PFSK-1 (cell line): Measurements from ENCODE around the gene SUPT16H.

Experiments
- FOXP2 ChIP-seq: optimal IDR thresholded peaks from 2 replicates; pipeline ENCODE3; 2011; ENCODE audit warnings: borderline replicate concordance, control low read depth, inconsistent platforms; ENCODE audit not compliant: insufficient read depth; ENCODE audit errors: extremely low read length, extremely low read depth
- POLR2AphosphoS5 ChIP-seq: IDR thresholded peaks from 2 replicates; pipeline ENCODE4 v1.6.1; 2012; ENCODE audit warnings: low read depth, mild to moderate bottlenecking, control low read depth, low read length, moderate library complexity
- SIN3A ChIP-seq: IDR thresholded peaks from 2 replicates; pipeline ENCODE4 v1.6.1; 2012; ENCODE audit warnings: mild to moderate bottlenecking, low read length, moderate library complexity, borderline replicate concordance; ENCODE audit not compliant: insufficient read depth
- TAF1 ChIP-seq: IDR thresholded peaks from 2 replicates; pipeline ENCODE4 v1.6.1; 2012; ENCODE audit warnings: low read length, control low read depth, borderline replicate concordance; ENCODE audit not compliant: insufficient read depth
- TF ChIP-seq, protein P1 (sequence below), 2 experiments: IDR thresholded peaks; 2 replicates each; pipeline versions ENCODE4 v1.6.1 to v1.8.0; 2011 to 2012; ENCODE audit warnings: low read depth in 2 of 2, low read length in 2 of 2, control low read depth in 1 of 2, inconsistent platforms in 1 of 2, mild to moderate bottlenecking in 1 of 2, moderate library complexity in 1 of 2; ENCODE audit not compliant: insufficient read depth in 1 of 2

SUPT16H gene

DNA sequence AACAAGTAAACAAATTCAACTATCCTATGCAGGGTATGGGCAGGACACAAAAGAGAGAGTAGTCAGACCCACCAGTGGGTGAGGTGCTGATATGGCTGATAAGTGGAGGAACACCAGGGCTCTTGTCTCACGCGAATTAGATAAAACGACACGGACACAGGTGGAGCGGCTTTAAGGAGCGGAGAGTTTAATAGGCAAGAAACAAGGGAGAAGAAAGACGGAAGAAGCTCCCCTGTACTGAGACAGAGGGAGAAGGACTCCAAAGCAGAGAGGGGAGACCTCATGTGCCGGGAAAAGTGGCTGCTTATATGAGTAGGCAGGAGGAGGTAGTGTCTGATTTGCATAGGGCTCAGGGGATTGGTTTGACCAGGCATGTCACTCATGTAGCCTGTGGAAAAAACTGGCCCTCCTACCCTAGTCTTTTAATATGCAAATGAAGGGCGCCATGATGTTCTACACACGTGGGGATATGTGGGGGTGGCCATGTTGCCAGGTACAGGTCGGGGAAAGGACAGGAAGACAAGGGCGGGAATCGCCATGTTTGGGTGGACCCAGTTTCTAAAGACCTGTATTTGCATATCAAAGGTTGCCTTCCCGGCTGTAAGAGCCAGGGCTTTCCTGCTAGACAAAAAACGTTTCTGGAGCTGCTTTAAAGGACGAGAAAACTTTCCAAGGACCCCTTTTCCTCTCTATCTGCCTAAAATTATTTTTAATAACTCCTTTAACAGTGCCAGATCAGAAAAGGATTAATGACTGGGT is 75.2 kb downstream of the SUPT16H start:
- no peak for TF ChIP-seq POLR2AphosphoS5
- no peak for TF ChIP-seq FOXP2
- TF ChIP-seq, protein P1, sequence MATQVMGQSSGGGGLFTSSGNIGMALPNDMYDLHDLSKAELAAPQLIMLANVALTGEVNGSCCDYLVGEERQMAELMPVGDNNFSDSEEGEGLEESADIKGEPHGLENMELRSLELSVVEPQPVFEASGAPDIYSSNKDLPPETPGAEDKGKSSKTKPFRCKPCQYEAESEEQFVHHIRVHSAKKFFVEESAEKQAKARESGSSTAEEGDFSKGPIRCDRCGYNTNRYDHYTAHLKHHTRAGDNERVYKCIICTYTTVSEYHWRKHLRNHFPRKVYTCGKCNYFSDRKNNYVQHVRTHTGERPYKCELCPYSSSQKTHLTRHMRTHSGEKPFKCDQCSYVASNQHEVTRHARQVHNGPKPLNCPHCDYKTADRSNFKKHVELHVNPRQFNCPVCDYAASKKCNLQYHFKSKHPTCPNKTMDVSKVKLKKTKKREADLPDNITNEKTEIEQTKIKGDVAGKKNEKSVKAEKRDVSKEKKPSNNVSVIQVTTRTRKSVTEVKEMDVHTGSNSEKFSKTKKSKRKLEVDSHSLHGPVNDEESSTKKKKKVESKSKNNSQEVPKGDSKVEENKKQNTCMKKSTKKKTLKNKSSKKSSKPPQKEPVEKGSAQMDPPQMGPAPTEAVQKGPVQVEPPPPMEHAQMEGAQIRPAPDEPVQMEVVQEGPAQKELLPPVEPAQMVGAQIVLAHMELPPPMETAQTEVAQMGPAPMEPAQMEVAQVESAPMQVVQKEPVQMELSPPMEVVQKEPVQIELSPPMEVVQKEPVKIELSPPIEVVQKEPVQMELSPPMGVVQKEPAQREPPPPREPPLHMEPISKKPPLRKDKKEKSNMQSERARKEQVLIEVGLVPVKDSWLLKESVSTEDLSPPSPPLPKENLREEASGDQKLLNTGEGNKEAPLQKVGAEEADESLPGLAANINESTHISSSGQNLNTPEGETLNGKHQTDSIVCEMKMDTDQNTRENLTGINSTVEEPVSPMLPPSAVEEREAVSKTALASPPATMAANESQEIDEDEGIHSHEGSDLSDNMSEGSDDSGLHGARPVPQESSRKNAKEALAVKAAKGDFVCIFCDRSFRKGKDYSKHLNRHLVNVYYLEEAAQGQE (IDR thresholded peaks at IDR 0.05; ENCODE audit: insufficient read depth in 1 of 2, low read depth in 2 of 2, low read length in 2 of 2) = no peak
- TF ChIP-seq SIN3A = no peak
- TF ChIP-seq TAF1 = no peak

DNA sequence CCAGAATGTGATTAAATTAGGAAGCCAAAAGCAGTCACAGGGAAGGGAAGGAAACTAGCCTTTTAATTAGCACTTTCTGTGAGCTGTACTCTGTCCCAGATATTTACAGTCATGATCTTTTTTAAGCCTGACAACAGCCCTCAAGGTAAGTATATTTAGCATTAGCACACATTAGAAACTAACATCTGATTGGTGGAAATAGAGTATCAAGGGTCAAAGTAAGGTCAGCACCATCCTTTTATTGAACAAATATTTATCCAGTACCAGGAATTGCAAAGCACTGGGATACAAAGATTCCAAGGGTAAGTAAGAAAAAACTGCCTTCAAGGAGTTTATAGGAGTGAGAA is 75.7 kb downstream of the SUPT16H start:
- TF ChIP-seq SIN3A (no peak), TAF1 (no peak), FOXP2 (no peak), POLR2AphosphoS5 (no peak)
- TF ChIP-seq, protein P1 (IDR thresholded peaks at IDR 0.05; ENCODE audit: insufficient read depth in 1 of 2, low read depth in 2 of 2, low read length in 2 of 2) = no peak

DNA sequence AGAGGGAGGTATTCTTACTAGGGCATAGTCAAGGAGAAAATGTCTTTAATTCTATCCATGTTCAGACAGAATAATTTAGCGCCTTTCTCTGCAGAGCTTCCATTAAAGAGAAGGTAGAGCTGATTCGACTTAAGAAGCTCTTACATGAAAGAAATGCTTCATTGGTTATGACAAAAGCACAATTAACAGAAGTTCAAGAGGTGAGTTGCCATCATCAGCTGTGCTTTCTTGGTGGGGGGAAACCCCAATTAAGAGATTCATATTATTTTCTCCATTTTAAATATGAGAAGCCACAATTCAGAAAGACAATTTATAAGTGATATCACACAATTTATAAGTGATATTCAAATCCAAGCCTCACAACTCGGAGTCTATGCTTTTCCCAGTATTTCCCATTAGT is 76.2 kb downstream of the SUPT16H start:
- TF ChIP-seq TAF1 (no peak), FOXP2 (no peak), POLR2AphosphoS5 (no peak), SIN3A (no peak)
- TF ChIP-seq, protein P1 (IDR thresholded peaks at IDR 0.05; ENCODE audit: insufficient read depth in 1 of 2, low read depth in 2 of 2, low read length in 2 of 2) = no peak

DNA sequence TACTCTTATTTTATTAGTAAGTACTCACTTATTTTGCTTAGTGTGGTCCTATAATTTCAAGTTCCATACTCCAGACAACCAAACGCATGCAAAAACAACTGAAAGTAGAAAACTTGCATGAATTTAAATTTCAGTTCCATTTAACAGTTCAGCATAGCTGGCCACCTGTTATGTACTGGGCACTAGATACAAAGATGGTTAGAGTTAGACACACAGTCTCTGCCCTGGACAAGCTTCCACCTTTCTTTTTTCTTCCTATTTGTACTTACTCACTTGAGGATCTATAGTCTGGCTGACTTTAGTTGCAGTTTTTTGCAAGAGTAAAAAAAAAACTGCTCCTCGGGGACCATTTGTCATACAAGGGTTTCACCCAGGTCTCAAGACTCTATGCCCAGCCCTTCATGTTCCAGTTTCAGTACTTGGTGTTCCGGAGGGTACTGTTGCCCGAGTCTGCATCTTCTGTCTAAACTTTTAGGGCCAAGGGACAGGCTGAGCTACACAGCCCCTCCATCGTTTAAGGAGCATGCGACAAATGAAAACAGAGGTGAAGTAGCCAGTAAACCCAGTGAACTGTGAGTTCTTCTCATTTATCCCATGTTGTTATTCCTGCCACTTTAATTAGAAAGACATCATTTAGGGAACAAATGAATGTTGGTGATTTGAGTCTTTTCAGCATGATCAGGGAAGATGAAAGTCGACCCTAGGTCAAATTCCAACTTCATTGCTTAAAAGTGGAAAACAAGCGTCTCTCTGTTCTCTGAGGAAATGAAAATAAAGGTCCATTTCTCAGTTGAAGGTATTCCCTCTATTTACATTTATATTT is 81.6 kb downstream of the SUPT16H start:
- TF ChIP-seq TAF1 (no peak), SIN3A (no peak)
